Parathyroid adenoma (tissue), 2 donors: ENCODE data around the gene DPT.

Experiments
- H2AFZ ChIP-seq: fragments of 300-600 bp; sonication (generic); one replicate; pipeline ENCODE4 v1.7.0; 2017; ENCODE audit warnings: antibody characterized with exemption, mild to moderate bottlenecking
- H3K27ac ChIP-seq: fragments of 300-600 bp; sonication (generic); one replicate; pipeline ENCODE4 v1.7.0; 2017
- H3K27me3 ChIP-seq: fragments of 300-600 bp; sonication (generic); one replicate; pipeline ENCODE4 v1.7.0; 2017; ENCODE audit warnings: low read length; ENCODE audit not compliant: control insufficient read depth, insufficient read depth
- H3K36me3 ChIP-seq: fragments of 300-600 bp; sonication (generic); one replicate; pipeline ENCODE4 v1.7.0; 2017; ENCODE audit warnings: low read length; ENCODE audit not compliant: control insufficient read depth, insufficient read depth
- H3K4me1 ChIP-seq: fragments of 300-600 bp; sonication (generic); one replicate; pipeline ENCODE4 v1.7.0; 2017; ENCODE audit warnings: control low read depth
- H3K4me2 ChIP-seq: fragments of 300-600 bp; sonication (generic); one replicate; pipeline ENCODE4 v1.7.0; 2017; ENCODE audit warnings: low read length
- H3K4me3 ChIP-seq: fragments of 300-600 bp; sonication (generic); one replicate; pipeline ENCODE4 v1.7.0; 2017; ENCODE audit warnings: low read depth, low read length
- H3K79me2 ChIP-seq: fragments of 300-600 bp; sonication (generic); one replicate; pipeline ENCODE4 v1.7.0; 2017; ENCODE audit warnings: control low read depth
- H3K9ac ChIP-seq: fragments of 300-600 bp; sonication (generic); one replicate; pipeline ENCODE4 v1.7.0; 2017; ENCODE audit warnings: mild to moderate bottlenecking
- H3K9me3 ChIP-seq: fragments of 300-600 bp; sonication (generic); one replicate; pipeline ENCODE4 v1.7.0; 2017; ENCODE audit warnings: low read length; ENCODE audit not compliant: control insufficient read depth
- CTCF ChIP-seq: fragments of 300-600 bp; sonication (generic); IDR thresholded peaks from one replicate; pipeline ENCODE4 v1.7.0; 2017; ENCODE audit warnings: antibody characterized with exemption, mild to moderate bottlenecking
- donor health status: primary hyperparathyroidism.

Gene DPT

GRCh38 chr1:168742386-168742785 is 13.4 kb upstream of the DPT start:
- Histone ChIP-seq H3K27me3 (no peaks in the 10 kb centered on the region), H2AFZ (no peak overlapping the region), H3K4me1 (no peaks in the 10 kb centered on the region), H3K4me3 (no peak overlapping the region), H3K4me2 (no peak overlapping the region), H3K27ac (no peak overlapping the region), H3K36me3 (no peaks in the 10 kb centered on the region), H3K79me2 (no peaks in the 10 kb centered on the region), H3K9ac (no peak overlapping the region), H3K9me3 (no peaks in the 10 kb centered on the region)
- no peak for TF ChIP-seq CTCF

GRCh38 chr1:168739908-168740307 is 10.9 kb upstream of the DPT start:
- no peaks in the 10 kb centered on the region for H3K4me1 ChIP-seq
- H3K36me3 ChIP-seq = no peaks in the 10 kb centered on the region
- no peak for TF ChIP-seq CTCF
- no peak overlapping the region for H3K9ac ChIP-seq
- H3K79me2 ChIP-seq = no peaks in the 10 kb centered on the region
- no peak overlapping the region for H3K4me2 ChIP-seq
- H3K27ac ChIP-seq = no peak overlapping the region
- no peak overlapping the region for H2AFZ ChIP-seq
- H3K9me3 ChIP-seq = no peaks in the 10 kb centered on the region
- H3K27me3 ChIP-seq = no peaks in the 10 kb centered on the region
- no peak overlapping the region for H3K4me3 ChIP-seq

- no peak for TF ChIP-seq CTCF
- H3K36me3 ChIP-seq = no peaks in the 10 kb centered on the region
- H3K27ac ChIP-seq = no peak overlapping the region
- no peak overlapping the region for H3K9ac ChIP-seq
- H3K4me2 ChIP-seq = no peak overlapping the region
- no peaks in the 10 kb centered on the region for H3K4me1 ChIP-seq
- H3K27me3 ChIP-seq = no peaks in the 10 kb centered on the region
- no peak overlapping the region for H2AFZ ChIP-seq
- H3K79me2 ChIP-seq = no peaks in the 10 kb centered on the region
- no peaks in the 10 kb centered on the region for H3K9me3 ChIP-seq
- no peak overlapping the region for H3K4me3 ChIP-seq
Observed at GRCh38 chr1:168736520-168736919, 7.5 kb upstream of the DPT start.

GRCh38 chr1:168735974-168736373 is 7.0 kb upstream of the DPT start:
- no peak for TF ChIP-seq CTCF
- H2AFZ ChIP-seq = no peak overlapping the region
- H3K4me2 ChIP-seq = no peak overlapping the region
- no peak overlapping the region for H3K9ac ChIP-seq
- no peaks in the 10 kb centered on the region for H3K9me3 ChIP-seq
- H3K36me3 ChIP-seq = no peaks in the 10 kb centered on the region
- no peak overlapping the region for H3K4me3 ChIP-seq
- no peak overlapping the region for H3K27ac ChIP-seq
- H3K27me3 ChIP-seq = no peaks in the 10 kb centered on the region
- no peaks in the 10 kb centered on the region for H3K4me1 ChIP-seq
- no peaks in the 10 kb centered on the region for H3K79me2 ChIP-seq

- no peak overlapping the region for H2AFZ ChIP-seq
- H3K27me3 ChIP-seq = no peaks in the 10 kb centered on the region
- H3K4me1 ChIP-seq = no peaks in the 10 kb centered on the region
- no peaks in the 10 kb centered on the region for H3K79me2 ChIP-seq
- H3K4me3 ChIP-seq = no peak overlapping the region
- no peaks in the 10 kb centered on the region for H3K9me3 ChIP-seq
- H3K9ac ChIP-seq = no peak overlapping the region
- TF ChIP-seq CTCF = peak; percentile 9
- H3K36me3 ChIP-seq = no peaks in the 10 kb centered on the region
- no peak overlapping the region for H3K4me2 ChIP-seq
- no peak overlapping the region for H3K27ac ChIP-seq
Observed at GRCh38 chr1:168734946-168735345, 5.9 kb upstream of the DPT start.
